ENCODE measurements around the gene RPL36AL.

RPL36AL gene

GRCh38 chr14:49574038-49574437, 46.4 kb downstream of the RPL36AL start:
- FAIRE-seq (no peak), DNase-seq (ENCODE audit: insufficient read length, low spot score) (no peak)
- no peak for TF ChIP-seq CTCF (IDR thresholded peaks at IDR 0.05; ENCODE audit: insufficient read depth, missing control alignments)

GRCh38 chr14:49569281-49569680, 51.1 kb downstream of the RPL36AL start:
- DNase-seq (ENCODE audit: insufficient read length, low spot score) (no peak), FAIRE-seq (no peak)
- no peak for TF ChIP-seq CTCF (IDR thresholded peaks at IDR 0.05; ENCODE audit: insufficient read depth, missing control alignments)
